ENCODE data around the gene TRIM72. TPM values are rescaled to one million over a fixed set of nuclear protein-coding genes. Genes with fewer than 3 reads are reported as not detected.

TRIM72 gene
- total and polyA plus RNA-seq, 2 of the 8 experiments (the other 6 are each of a cell fraction or from before 2014, with no cell fraction given), result 0.57 to 2.1 TPM

- no peak overlapping the region for H2AK5ac ChIP-seq (ENCODE audit: low read depth, low read length)
- no peak overlapping the region for H4K5ac ChIP-seq (ENCODE audit: insufficient read length, low read depth, low read length)
- H3K79me2 ChIP-seq (ENCODE audit: control insufficient read depth in 1 of 2, insufficient read depth in 2 of 2, low read length in 2 of 2), result no peaks in the 10 kb centered on the region
- H3K27ac ChIP-seq (ENCODE audit: low read depth, low read length), result no peak overlapping the region
- H3K9me3 ChIP-seq (ENCODE audit: insufficient read depth in 2 of 2, low read depth in 1 of 2, low read length in 1 of 2), result no peaks in the 10 kb centered on the region
- H3K9ac ChIP-seq (replicated peaks in 1 of 4; ENCODE audit: extremely low read depth in 1 of 4, low read depth in 3 of 4, low read length in 3 of 4), result no peak overlapping the region
- no peaks in the 10 kb centered on the region for H4K20me1 ChIP-seq (replicated peaks in 1 of 2; ENCODE audit: control insufficient read depth in 1 of 2, insufficient read depth in 2 of 2, low read length in 2 of 2)
- H3K23ac ChIP-seq (ENCODE audit: insufficient read length), result no peak overlapping the region
- no peak overlapping the region for H3K56ac ChIP-seq (replicated peaks; ENCODE audit: insufficient read length, low read depth, low read length)
- H3K14ac ChIP-seq (ENCODE audit: insufficient read length), result no peak overlapping the region
- ChIA-PET CTCF (ENCODE audit: partially characterized antibody) (no interaction called here), POLR2A (ENCODE audit: partially characterized antibody) (no interaction called here)
- no peak overlapping the region for H2BK20ac ChIP-seq (ENCODE audit: low read length)
- H2BK15ac ChIP-seq (ENCODE audit: low read length), result no peak overlapping the region
- FAIRE-seq, result no peak
- no peaks in the 10 kb centered on the region for H3K36me3 ChIP-seq (ENCODE audit: control insufficient read depth in 2 of 4, insufficient read depth in 4 of 4, low read length in 3 of 4)
- H2BK5ac ChIP-seq (ENCODE audit: low read depth, low read length), result no peak overlapping the region
- WGBS, 2 experiments (ENCODE audit: extremely low coverage in 1 of 2, insufficient coverage in 1 of 2, insufficient read length in 1 of 2, insufficient replicate concordance in 2 of 2, low coverage in 1 of 2, low lambda C conversion rate in 2 of 2, missing lambda C conversion rate in 1 of 2), result 92% methylated on average over 5 of the region's 5 CpGs; no CpG with 5 or more reads in 1 of the 2 experiments
- peaks cover 0 to 1% (median 0%) of the 10 kb centered on the region in 4 experiments; a peak in 3 of 7 replicates for H3K4me1 ChIP-seq (replicated peaks in 1 of 4; ENCODE audit: control insufficient read depth in 3 of 4, insufficient read depth in 4 of 4, low read length in 3 of 4)
- H2BK12ac ChIP-seq (ENCODE audit: low read depth, low read length), result peak overlapping the region; percentile 50; the same call in 1 of the 2 replicates
- no peak overlapping the region for H3K18ac ChIP-seq (ENCODE audit: extremely low read depth, low read length)
- no peak for TF ChIP-seq CREB1 (IDR thresholded peaks at IDR 0.05)
- no peak for TF ChIP-seq FOSL1 (IDR thresholded peaks at IDR 0.05; ENCODE audit: insufficient read depth, low read depth, low read length)
- no peak overlapping the region for H4K91ac ChIP-seq (replicated peaks; ENCODE audit: insufficient read length, low read length)
- H4K8ac ChIP-seq (ENCODE audit: extremely low read depth, insufficient read depth, low read length), result no peak overlapping the region
- no peak overlapping the region for H3K4me2 ChIP-seq (ENCODE audit: insufficient read depth in 1 of 2, low read depth in 2 of 2, low read length in 2 of 2)
- no peak overlapping the region for H2BK120ac ChIP-seq (replicated peaks; ENCODE audit: low read depth, low read length)
- H2AFZ ChIP-seq (ENCODE audit: low read length), result no peak overlapping the region
- no peaks in the 10 kb centered on the region for H3K23me2 ChIP-seq (ENCODE audit: low read depth, low read length)
- no peak for DNase-seq (ENCODE audit: low read depth in 1 of 2, low spot score in 2 of 2)
- no peak overlapping the region for H3K4me3 ChIP-seq (ENCODE audit: extremely low read depth in 1 of 4, insufficient read depth in 2 of 4, low read depth in 3 of 4, low read length in 4 of 4)
- H3K27me3 ChIP-seq (replicated peaks in 1 of 4; ENCODE audit: control insufficient read depth in 3 of 4, extremely low read depth in 1 of 4, insufficient read depth in 3 of 4, low read length in 3 of 4), result peaks cover 0 to 3% (median 0%) of the 10 kb centered on the region in 4 experiments; a peak in 1 of 7 replicates
- no peaks in the 10 kb centered on the region for H3K79me1 ChIP-seq (ENCODE audit: low read depth, low read length)
- no peak overlapping the region for H3K4ac ChIP-seq (replicated peaks; ENCODE audit: insufficient read length, low read depth, low read length)
Observed at GRCh38 chr16:31253642-31254045, 39.7 kb downstream of the TRIM72 start.

Data from H1 (cell line).